ENCODE measurements around the gene LAMP1. TPM values are rescaled to one million over a fixed set of nuclear protein-coding genes. Genes with fewer than 3 reads are reported as not detected.
"Not testable (repeated sequence)": the region's sequence is repeated elsewhere in the genome, so short reads cannot be mapped to it uniquely, and the experiment has no call there.

LAMP1 gene
- total RNA-seq, 4 donors from 2014 or later, result 42.1 to 236 (median 191) TPM

GRCh38 chr13:113371061-113371460 lies 74.0 kb downstream of the LAMP1 start:
- DNase-seq, result no peak
- Histone ChIP-seq H3K4me3 (no peak overlapping the region), H3K27ac (no peak overlapping the region), H3K36me3 (no peaks in the 10 kb centered on the region), H3K9me3 (no peaks in the 10 kb centered on the region), H3K4me1 (no peaks in the 10 kb centered on the region), H3K27me3 (no peaks in the 10 kb centered on the region)
- TF ChIP-seq CTCF (IDR thresholded peaks at IDR 0.05) (no peak), POLR2A (IDR thresholded peaks at IDR 0.05) (no peak)

GRCh38 chr13:113371701-113372100 lies 74.7 kb downstream of the LAMP1 start:
- H3K4me1 ChIP-seq, H3K36me3 ChIP-seq, H3K4me3 ChIP-seq, H3K27me3 ChIP-seq, DNase-seq, H3K9me3 ChIP-seq, H3K27ac ChIP-seq: not testable (repeated sequence)

Small RNA genes within 50 kb of the gene (small RNA-seq; reads per million reads assigned to genes)
- 0 reads per million in 2 donors for gene MIR8075

Other genes with a start within 250 kb of the LAMP1 start
- 1 to 10 TPM in 2 of 4 donors, not detected in 2; 1.9 to 2.9 TPM for gene F7, start 191.4 kb upstream of the LAMP1 start, total RNA-seq
- gene F10, start 174.4 kb upstream of the LAMP1 start, total RNA-seq, result 10 to 100 TPM in 3 of 4 donors, 1 to 10 TPM in 1; 4.1 to 22.5 (median 11.8) TPM
- gene PROZ, start 138.6 kb upstream of the LAMP1 start, total RNA-seq, result under 1 TPM in 1 of 4 donors, not detected in 3; 0.53 TPM
- gene PCID2, start 88.6 kb upstream of the LAMP1 start, total RNA-seq, result 10 to 100 TPM; 24.9 to 42.1 (median 36.8) TPM
- 100 to 1,000 TPM in 3 of 4 donors, 10 to 100 TPM in 1; 83.9 to 206 (median 114) TPM for gene CUL4A, start 87.6 kb upstream of the LAMP1 start, total RNA-seq
- gene GRTP1, start 66.9 kb downstream of the LAMP1 start, total RNA-seq, result 100 to 1,000 TPM in 2 of 4 donors, 10 to 100 TPM in 2; 36.3 to 156 (median 97.9) TPM
- 10 to 100 TPM in 1 of 4 donors, 1 to 10 TPM in 2, not detected in 1; 3.9 to 15.2 (median 5.8) TPM for gene ADPRHL1, start 156.2 kb downstream of the LAMP1 start, total RNA-seq
- gene DCUN1D2, start 193.5 kb downstream of the LAMP1 start, total RNA-seq, result 10 to 100 TPM; 23.9 to 29.1 (median 26.9) TPM

All from Peyer's patch (tissue), 4 donors.